ENCODE data around the gene KCTD21. TPM values are rescaled to one million over a fixed set of nuclear protein-coding genes. Genes with fewer than 3 reads are reported as not detected.

KCTD21 gene
- total RNA-seq, 1 experiment from 2014 or later: 3.0 TPM

- no peak for TF ChIP-seq POLR2AphosphoS5 (IDR thresholded peaks at IDR 0.05; ENCODE audit: low read depth, low read length)
- no peak for TF ChIP-seq MAX (IDR thresholded peaks at IDR 0.05)
- TF ChIP-seq ELF1 (IDR thresholded peaks at IDR 0.05; ENCODE audit: borderline replicate concordance, low read depth): no peak
- no peak for TF ChIP-seq CEBPB (IDR thresholded peaks at IDR 0.05; ENCODE audit: low read depth)
- TF ChIP-seq ZFX (IDR thresholded peaks at IDR 0.05): no peak
- TF ChIP-seq, protein P1, sequence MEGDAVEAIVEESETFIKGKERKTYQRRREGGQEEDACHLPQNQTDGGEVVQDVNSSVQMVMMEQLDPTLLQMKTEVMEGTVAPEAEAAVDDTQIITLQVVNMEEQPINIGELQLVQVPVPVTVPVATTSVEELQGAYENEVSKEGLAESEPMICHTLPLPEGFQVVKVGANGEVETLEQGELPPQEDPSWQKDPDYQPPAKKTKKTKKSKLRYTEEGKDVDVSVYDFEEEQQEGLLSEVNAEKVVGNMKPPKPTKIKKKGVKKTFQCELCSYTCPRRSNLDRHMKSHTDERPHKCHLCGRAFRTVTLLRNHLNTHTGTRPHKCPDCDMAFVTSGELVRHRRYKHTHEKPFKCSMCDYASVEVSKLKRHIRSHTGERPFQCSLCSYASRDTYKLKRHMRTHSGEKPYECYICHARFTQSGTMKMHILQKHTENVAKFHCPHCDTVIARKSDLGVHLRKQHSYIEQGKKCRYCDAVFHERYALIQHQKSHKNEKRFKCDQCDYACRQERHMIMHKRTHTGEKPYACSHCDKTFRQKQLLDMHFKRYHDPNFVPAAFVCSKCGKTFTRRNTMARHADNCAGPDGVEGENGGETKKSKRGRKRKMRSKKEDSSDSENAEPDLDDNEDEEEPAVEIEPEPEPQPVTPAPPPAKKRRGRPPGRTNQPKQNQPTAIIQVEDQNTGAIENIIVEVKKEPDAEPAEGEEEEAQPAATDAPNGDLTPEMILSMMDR (IDR thresholded peaks at IDR 0.05 in 2 of 3, conservative IDR thresholded peaks at IDR 0.05 in 1 of 3; ENCODE audit: borderline replicate concordance in 1 of 3, insufficient read depth in 1 of 3, low read depth in 2 of 3, low read length in 2 of 3): no peak
- TF ChIP-seq JUND (IDR thresholded peaks at IDR 0.05): no peak
- no peak for TF ChIP-seq CBX3 (IDR thresholded peaks at IDR 0.05; ENCODE audit: low read depth)
- TF ChIP-seq EZH2 (IDR thresholded peaks at IDR 0.05): no peak
- TF ChIP-seq REST (IDR thresholded peaks at IDR 0.05; ENCODE audit: low read depth): no peak
- TF ChIP-seq EZH2phosphoT487 (IDR thresholded peaks at IDR 0.05; ENCODE audit: borderline replicate concordance): no peak
- no peak for TF ChIP-seq ZBTB33 (IDR thresholded peaks at IDR 0.05; ENCODE audit: extremely low read depth, insufficient replicate concordance, low read length)
- TF ChIP-seq SRF (IDR thresholded peaks at IDR 0.05; ENCODE audit: low read depth): no peak
- no peak for TF ChIP-seq EGR1 (IDR thresholded peaks at IDR 0.05; ENCODE audit: low read depth)
- no peak for TF ChIP-seq YY1 (IDR thresholded peaks at IDR 0.05; ENCODE audit: extremely low read depth, insufficient replicate concordance, low read depth, low read length)
- H3K9me3 ChIP-seq (ENCODE audit: control insufficient read depth in 1 of 2, insufficient read depth in 1 of 2, low read depth in 1 of 2, low read length in 2 of 2): no peaks in the 10 kb centered on the region
- ChIA-PET CTCF (no interaction called here), RAD21 (ENCODE audit: low non-redundant PET in 1 of 2, low total read pairs in 2 of 2, uncharacterized antibody in 2 of 2, unreplicated experiment in 2 of 2) (no interaction called here), POLR2A (no interaction called here)
- no peak for ATAC-seq
- H3K9me2 ChIP-seq (ENCODE audit: insufficient read depth): no peaks in the 10 kb centered on the region
- no TSS peak for BruUV-seq (replicated peaks)
- H4K20me1 ChIP-seq (ENCODE audit: insufficient read depth): no peaks in the 10 kb centered on the region
- peak overlapping the region; percentile 91 for H3K4me2 ChIP-seq (ENCODE audit: low read length)
- DNase-seq (ENCODE audit: low read depth, low spot score): no peak
- no peaks in the 10 kb centered on the region for H3K27me3 ChIP-seq (ENCODE audit: insufficient read depth, low read length)
- intact Hi-C loops (cut with micrococcal nuclease): no loop called here
- H3K79me2 ChIP-seq (ENCODE audit: insufficient read depth, low read length): peaks cover 36% of the 10 kb centered on the region
- peaks cover 0 to 7% of the 10 kb centered on the region in 2 experiments; a peak in 1 of 4 replicates for H3K36me3 ChIP-seq (ENCODE audit: control insufficient read depth in 1 of 2, insufficient read depth in 2 of 2, low read length in 2 of 2)
- H2AFZ ChIP-seq (ENCODE audit: low read depth, low read length, poor library complexity, severe bottlenecking): no peak overlapping the region
- H3K27ac ChIP-seq (ENCODE audit: low read depth, low read length): peak overlapping the region; percentile 85; the same call in 1 of the 2 replicates
- peaks cover 0 to 24% of the 10 kb centered on the region in 2 experiments; a peak in 3 of 4 replicates for H3K4me1 ChIP-seq (ENCODE audit: control insufficient read depth in 1 of 2, insufficient read depth in 2 of 2, low read length in 2 of 2)
- peak overlapping the region; percentile 78 to 87; a peak in 3 of 4 replicates for H3K4me3 ChIP-seq (replicated peaks in 1 of 2; ENCODE audit: low read depth in 1 of 2, low read length in 2 of 2)
- H3K9ac ChIP-seq (ENCODE audit: low read length): no peak overlapping the region; the same call in 1 of the 2 replicates
Measured at GRCh38 chr11:78140392-78141077, 47.9 kb downstream of the KCTD21 start.

Measured in HCT116 (cell line).